Right lobe of liver (tissue), 4 donors: Measurements from ENCODE around the gene RNF152.

Source experiments
- POLR2A ChIP-seq: fragments of 450-650 bp; IDR thresholded peaks from one replicate; pipeline ENCODE4 v1.6.1; 2017; ENCODE audit warnings: antibody characterized with exemption, mild to moderate bottlenecking
- TF ChIP-seq, protein P1 (sequence below), 4 donors: fragments of 200-600 bp in 3 of 4; fragments of 450-650 bp in 1 of 4; IDR thresholded peaks; one replicate each; pipeline versions ENCODE4 v1.5.1 to v1.8.0; 2016 to 2022; ENCODE audit warnings: antibody characterized with exemption in 4 of 4, mild to moderate bottlenecking in 2 of 4
- donor health status: DM: no; HTN: no; CAD: no.
- donor health status: DM: no; HTN: no; CAD: no.
- donor health status: DM: no; HTN: yes; CAD: no.

- TF ChIP-seq POLR2A = no peak
- TF ChIP-seq, protein P1, sequence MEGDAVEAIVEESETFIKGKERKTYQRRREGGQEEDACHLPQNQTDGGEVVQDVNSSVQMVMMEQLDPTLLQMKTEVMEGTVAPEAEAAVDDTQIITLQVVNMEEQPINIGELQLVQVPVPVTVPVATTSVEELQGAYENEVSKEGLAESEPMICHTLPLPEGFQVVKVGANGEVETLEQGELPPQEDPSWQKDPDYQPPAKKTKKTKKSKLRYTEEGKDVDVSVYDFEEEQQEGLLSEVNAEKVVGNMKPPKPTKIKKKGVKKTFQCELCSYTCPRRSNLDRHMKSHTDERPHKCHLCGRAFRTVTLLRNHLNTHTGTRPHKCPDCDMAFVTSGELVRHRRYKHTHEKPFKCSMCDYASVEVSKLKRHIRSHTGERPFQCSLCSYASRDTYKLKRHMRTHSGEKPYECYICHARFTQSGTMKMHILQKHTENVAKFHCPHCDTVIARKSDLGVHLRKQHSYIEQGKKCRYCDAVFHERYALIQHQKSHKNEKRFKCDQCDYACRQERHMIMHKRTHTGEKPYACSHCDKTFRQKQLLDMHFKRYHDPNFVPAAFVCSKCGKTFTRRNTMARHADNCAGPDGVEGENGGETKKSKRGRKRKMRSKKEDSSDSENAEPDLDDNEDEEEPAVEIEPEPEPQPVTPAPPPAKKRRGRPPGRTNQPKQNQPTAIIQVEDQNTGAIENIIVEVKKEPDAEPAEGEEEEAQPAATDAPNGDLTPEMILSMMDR (IDR thresholded peaks at IDR 0.05) = no peak
Measured at GRCh38 chr18:61851940-61852451, 40.8 kb downstream of the RNF152 start.
